ENCODE results near the gene EPHB3. TPM values are rescaled to one million over a fixed set of nuclear protein-coding genes. Genes with fewer than 3 reads are reported as not detected.

EPHB3 gene
- total RNA-seq, 2 donors from 2014 or later: 7.9 to 10.1 TPM

DNA sequence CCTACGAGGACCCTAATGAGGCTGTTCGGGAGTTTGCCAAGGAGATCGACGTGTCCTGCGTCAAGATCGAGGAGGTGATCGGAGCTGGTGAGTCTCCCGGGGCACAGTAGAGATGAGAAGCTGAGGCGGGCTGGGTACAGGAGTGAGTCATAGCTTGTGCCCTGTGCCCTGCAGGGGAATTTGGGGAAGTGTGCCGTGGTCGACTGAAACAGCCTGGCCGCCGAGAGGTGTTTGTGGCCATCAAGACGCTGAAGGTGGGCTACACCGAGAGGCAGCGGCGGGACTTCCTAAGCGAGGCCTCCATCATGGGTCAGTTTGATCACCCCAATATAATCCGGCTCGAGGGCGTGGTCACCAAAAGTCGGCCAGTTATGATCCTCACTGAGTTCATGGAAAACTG, 17.9 kb downstream of the EPHB3 start:
- TF ChIP-seq POLR2A (IDR thresholded peaks at IDR 0.05): no peak
- TF ChIP-seq, protein P1, sequence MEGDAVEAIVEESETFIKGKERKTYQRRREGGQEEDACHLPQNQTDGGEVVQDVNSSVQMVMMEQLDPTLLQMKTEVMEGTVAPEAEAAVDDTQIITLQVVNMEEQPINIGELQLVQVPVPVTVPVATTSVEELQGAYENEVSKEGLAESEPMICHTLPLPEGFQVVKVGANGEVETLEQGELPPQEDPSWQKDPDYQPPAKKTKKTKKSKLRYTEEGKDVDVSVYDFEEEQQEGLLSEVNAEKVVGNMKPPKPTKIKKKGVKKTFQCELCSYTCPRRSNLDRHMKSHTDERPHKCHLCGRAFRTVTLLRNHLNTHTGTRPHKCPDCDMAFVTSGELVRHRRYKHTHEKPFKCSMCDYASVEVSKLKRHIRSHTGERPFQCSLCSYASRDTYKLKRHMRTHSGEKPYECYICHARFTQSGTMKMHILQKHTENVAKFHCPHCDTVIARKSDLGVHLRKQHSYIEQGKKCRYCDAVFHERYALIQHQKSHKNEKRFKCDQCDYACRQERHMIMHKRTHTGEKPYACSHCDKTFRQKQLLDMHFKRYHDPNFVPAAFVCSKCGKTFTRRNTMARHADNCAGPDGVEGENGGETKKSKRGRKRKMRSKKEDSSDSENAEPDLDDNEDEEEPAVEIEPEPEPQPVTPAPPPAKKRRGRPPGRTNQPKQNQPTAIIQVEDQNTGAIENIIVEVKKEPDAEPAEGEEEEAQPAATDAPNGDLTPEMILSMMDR (IDR thresholded peaks at IDR 0.05): no peak
- intact Hi-C loops (cut with DNase I): loop anchor here (10.0 kb wide), 1 partner anchor 135 kb away; the partner anchor contains the start of gene MAGEF1
- Histone ChIP-seq H3K4me1 (no peaks in the 10 kb centered on the region), H3K27me3 (no peaks in the 10 kb centered on the region), H3K27ac (no peak overlapping the region), H3K36me3 (replicated peaks in 1 of 2; ENCODE audit: insufficient read depth in 1 of 2, low read depth in 2 of 2) (peaks cover 0 to 4% of the 10 kb centered on the region in 2 donors), H3K4me3 (no peak overlapping the region), H3K9me3 (no peaks in the 10 kb centered on the region)
- 82 to 91% methylated on average over 18 to 22 of the region's 22 CpGs for WGBS, 2 donors
- DNase-seq (no peak), ATAC-seq (no peak)

DNA sequence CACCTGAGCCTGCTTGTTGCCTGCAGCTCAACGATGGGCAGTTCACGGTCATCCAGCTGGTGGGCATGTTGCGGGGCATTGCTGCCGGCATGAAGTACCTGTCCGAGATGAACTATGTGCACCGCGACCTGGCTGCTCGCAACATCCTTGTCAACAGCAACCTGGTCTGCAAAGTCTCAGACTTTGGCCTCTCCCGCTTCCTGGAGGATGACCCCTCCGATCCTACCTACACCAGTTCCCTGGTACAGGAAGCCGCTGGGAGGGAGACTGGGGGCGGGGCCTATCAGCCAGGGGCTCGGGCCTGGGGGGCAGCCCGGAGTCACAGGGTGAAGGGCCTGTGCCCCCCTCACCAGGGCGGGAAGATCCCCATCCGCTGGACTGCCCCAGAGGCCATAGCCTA, 18.8 kb downstream of the EPHB3 start:
- Histone ChIP-seq H3K27ac (no peak overlapping the region), H3K27me3 (no peaks in the 10 kb centered on the region), H3K36me3 (replicated peaks in 1 of 2; ENCODE audit: insufficient read depth in 1 of 2, low read depth in 2 of 2) (peaks cover 0 to 4% of the 10 kb centered on the region in 2 donors), H3K9me3 (no peaks in the 10 kb centered on the region), H3K4me3 (no peak overlapping the region), H3K4me1 (no peaks in the 10 kb centered on the region)
- WGBS, 2 donors: 93 to 98% methylated on average over 6 to 16 of the region's 16 CpGs
- no peak for ATAC-seq
- TF ChIP-seq, protein P1 (IDR thresholded peaks at IDR 0.05): no peak
- no peak for TF ChIP-seq POLR2A (IDR thresholded peaks at IDR 0.05)
- intact Hi-C loops (cut with DNase I): no loop called here
- DNase-seq: no peak

DNA sequence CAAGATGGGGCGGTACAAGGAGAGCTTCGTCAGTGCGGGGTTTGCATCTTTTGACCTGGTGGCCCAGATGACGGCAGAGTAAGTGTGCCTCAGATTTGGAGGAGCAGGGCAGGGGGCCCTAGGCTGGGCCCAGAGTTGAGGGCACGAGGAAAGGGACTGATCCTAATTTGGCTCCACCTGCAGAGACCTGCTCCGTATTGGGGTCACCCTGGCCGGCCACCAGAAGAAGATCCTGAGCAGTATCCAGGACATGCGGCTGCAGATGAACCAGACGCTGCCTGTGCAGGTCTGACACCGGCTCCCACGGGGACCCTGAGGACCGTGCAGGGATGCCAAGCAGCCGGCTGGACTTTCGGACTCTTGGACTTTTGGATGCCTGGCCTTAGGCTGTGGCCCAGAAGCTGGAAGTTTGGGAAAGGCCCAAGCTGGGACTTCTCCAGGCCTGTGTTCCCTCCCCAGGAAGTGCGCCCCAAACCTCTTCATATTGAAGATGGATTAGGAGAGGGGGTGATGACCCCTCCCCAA, 19.8 kb downstream of the EPHB3 start:
- no peak for DNase-seq
- intact Hi-C loops (cut with DNase I): no loop called here
- Histone ChIP-seq H3K4me1 (no peaks in the 10 kb centered on the region), H3K9me3 (no peaks in the 10 kb centered on the region), H3K4me3 (no peak overlapping the region), H3K27me3 (no peaks in the 10 kb centered on the region), H3K36me3 (replicated peaks in 1 of 2; ENCODE audit: insufficient read depth in 1 of 2, low read depth in 2 of 2) (peaks cover 0 to 2% of the 10 kb centered on the region in 2 donors), H3K27ac (no peak overlapping the region)
- ATAC-seq: no peak
- WGBS, 2 donors: 82 to 83% methylated on average over 10 to 15 of the region's 15 CpGs
- TF ChIP-seq, protein P1 (IDR thresholded peaks at IDR 0.05): no peak
- TF ChIP-seq POLR2A (IDR thresholded peaks at IDR 0.05): no peak

DNA sequence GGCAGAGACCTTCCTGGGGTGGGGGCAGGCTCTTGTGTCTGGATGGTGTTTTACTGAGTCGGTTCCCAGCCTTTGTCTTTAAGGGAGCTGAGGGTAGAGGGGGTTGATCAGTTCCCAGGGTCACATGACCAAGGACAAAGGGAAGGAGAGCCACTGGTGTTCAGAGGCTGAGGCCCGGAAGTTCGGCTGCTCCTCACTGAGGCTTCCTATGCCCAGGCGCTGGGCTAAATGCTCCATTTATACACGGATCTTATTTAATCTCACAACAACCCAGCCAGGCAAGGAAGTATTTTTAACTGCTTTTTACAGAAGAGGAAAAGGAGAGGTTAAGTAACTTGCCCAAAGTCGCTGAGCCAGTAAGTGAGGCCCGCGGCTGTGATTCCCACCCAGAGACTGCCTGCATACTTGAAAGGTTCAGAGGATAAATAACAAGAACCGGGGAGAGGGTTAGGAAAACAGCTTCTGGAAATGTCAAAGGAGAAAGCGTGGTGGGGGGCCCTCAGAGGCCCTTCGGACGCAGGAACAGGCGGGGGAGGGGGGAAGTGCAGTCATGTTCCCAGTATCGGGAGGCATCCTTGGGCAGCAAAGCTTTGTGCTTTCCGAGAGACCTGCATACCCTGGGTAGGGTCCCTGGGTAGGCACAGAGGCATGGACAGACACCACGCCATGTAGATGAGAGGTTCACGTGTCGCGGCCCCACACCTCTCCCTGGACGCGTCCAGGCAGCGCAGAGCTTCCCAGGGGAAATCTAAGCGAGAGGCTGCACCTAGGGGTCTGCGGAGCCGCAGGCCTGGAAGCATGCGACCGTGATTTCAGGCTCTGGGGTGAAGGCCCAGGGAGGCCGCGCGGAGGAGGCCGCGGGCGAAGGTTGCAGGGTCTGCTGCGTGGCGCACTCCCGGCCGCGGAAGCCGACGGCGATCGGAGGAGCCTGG, 21.3 kb downstream of the EPHB3 start:
- DNase-seq (no peak), ATAC-seq (peak; percentile 23)
- H3K4me3 ChIP-seq: no peak overlapping the region
- H3K4me1 ChIP-seq: no peaks in the 10 kb centered on the region
- H3K27me3 ChIP-seq: no peaks in the 10 kb centered on the region
- intact Hi-C loops (cut with DNase I): no loop called here
- H3K27ac ChIP-seq: peak overlapping the region in 1 of 4 donors; percentile 7
- no peaks in the 10 kb centered on the region for H3K36me3 ChIP-seq (replicated peaks in 1 of 2; ENCODE audit: insufficient read depth in 1 of 2, low read depth in 2 of 2)
- no peaks in the 10 kb centered on the region for H3K9me3 ChIP-seq
- WGBS, 2 donors: 51 to 70% methylated on average over 32 to 42 of the region's 42 CpGs
- no peak for TF ChIP-seq POLR2A (IDR thresholded peaks at IDR 0.05)
- TF ChIP-seq, protein P1 (IDR thresholded peaks at IDR 0.05): no peak
